GDM1 (cell line): ENCODE data around the gene SLC9A9.
"Not testable (repeated sequence)": the region's sequence is repeated elsewhere in the genome, so short reads cannot be mapped to it uniquely, and the experiment has no call there.

ENCODE experiments used
- DNase-seq: peaks from one replicate; lab custom pipeline; 2025; lab: John Stamatoyannopoulos, UW

SLC9A9 gene

DNA sequence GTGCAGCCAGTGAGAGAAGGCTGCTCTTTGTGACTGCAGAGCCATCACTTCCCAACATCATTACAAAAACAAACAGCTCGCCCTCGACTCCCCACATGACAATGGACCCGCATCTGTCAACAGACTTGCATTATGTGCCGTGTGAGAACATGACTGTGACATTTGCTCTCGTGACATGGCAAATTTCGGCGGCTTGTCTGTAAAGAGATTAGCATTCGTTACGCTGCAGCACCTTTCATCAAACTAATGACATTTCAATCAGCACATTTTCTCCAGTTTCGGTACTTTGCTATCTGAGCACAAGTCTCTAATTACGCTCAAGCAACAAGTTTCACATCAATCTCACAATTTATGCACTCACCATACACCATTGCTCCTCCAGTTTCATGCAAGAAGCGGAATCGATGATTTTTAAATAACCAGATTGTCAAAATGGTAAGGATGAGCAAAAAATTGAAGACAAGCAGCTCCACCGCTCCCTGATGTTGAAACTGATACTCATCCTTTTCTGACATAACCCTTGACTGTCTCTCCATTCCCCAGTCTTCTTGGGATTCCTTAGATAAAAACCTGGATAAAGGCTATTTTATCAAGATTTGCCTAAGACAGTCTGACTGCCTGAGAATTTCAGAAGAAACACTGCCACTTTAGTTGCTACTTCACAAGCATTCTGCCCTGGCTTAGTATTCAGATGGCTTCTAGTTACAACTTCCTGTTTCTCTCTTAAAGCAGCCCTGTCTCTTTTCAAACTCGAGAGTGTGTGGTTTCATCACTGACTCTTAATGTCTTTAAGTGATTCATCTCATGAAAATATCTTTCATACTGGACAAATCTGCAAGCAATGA, at the start of gene SLC9A9:
SLC9A9 (minus strand) TSS at position 682 of the 845 bp plus-strand sequence; CDS start at position 536, 146 bp downstream.
- peak; percentile 18 for DNase-seq

- DNase-seq = no peak
These were observed 49.5 kb upstream of the SLC9A9 start for GRCh38 chr3:143897576-143898295.

DNA sequence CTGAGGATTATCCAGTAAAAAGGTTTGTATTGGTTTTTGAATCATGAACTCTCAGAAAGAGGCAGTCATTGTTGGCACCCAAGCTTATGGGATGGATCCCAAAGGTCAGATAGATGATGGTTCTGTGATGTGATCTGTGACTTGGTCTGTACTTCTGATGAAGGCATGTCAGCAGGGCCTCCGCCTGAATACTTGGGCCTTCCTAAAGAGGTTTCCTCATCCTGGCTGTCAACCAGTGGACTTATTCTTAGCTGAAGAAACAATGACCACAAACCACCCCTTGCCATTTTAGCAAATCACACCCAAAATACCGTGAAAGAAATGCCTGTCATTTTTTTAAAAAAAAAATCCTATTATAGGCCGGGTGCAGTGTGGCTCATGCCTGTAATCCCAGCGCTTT, 48.2 kb upstream of the SLC9A9 start:
- DNase-seq = no peak

GRCh38 chr3:143895805-143896204, 47.5 kb upstream of the SLC9A9 start:
- DNase-seq = no peak

GRCh38 chr3:143888846-143889245, 40.6 kb upstream of the SLC9A9 start:
- no peak for DNase-seq

DNA sequence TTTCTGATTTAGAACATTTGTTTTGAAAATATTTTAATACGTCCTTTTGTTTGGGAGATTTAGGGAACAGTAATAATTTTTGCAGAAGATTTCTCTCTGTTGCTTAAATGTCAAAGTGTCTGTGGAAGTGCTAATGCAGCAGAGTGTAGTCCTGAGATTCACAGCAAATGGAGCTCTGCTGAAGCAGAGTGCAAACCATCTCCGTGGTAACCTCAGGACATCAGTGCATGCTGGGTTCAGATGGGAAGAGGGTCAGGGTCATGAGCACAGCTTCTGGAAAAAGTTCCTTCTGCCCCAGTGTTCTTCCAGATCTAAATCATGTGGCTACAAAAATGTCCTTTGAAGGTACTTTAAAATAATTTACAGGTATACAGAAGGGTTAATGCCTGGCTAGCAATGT, 39.9 kb upstream of the SLC9A9 start:
- no peak for DNase-seq

- no peak for DNase-seq
These were observed 37.6 kb upstream of the SLC9A9 start for GRCh38 chr3:143885780-143886427.

- DNase-seq = no peak
These were observed 36.6 kb upstream of the SLC9A9 start for GRCh38 chr3:143884861-143885260.

GRCh38 chr3:143883151-143883550, 34.9 kb upstream of the SLC9A9 start:
- DNase-seq = no peak

DNA sequence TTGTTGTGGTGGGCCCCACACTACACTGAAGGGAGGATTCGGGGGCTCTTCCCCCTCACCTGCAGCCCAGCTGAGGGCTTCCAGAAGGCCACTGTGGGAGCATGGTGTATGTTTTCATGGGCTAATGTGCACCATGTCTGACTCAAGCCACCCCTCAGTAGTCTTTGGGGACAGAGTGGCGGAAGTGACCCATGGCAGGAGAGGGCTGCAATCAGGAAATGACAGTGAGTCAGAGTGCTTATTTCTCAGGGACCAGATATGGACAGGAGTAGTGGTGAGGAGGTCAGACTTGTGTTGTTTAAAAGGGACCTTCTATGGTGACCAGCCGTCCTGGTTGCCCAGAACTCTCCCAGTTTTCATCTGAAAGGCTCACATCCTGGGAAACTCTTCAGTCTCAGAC, 32.8 kb upstream of the SLC9A9 start:
- DNase-seq = no peak

GRCh38 chr3:143875546-143875945, 27.3 kb upstream of the SLC9A9 start:
- peak; percentile 37 for DNase-seq

DNA sequence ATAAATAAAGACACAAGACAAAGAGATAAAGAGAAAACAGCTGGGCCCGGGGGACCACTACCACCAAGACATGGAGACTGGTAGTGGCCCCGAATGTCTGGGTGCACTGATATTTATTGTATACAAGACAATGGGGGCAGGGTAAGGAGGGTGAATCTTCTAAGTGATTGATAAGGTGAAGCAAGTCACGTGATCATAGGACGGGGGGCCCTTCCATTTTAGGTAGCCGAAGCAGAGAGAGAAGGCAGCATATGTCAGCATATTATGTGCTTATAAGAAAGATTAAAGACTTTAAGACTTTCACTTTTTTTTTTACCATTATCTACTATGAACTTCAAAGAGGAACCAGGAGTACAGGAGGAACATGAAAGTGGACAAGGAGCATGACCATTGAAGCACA, 25.3 kb upstream of the SLC9A9 start:
- not testable (repeated sequence) for DNase-seq

- DNase-seq = no peak
These were observed 17.0 kb upstream of the SLC9A9 start for GRCh38 chr3:143865302-143865701.

DNA sequence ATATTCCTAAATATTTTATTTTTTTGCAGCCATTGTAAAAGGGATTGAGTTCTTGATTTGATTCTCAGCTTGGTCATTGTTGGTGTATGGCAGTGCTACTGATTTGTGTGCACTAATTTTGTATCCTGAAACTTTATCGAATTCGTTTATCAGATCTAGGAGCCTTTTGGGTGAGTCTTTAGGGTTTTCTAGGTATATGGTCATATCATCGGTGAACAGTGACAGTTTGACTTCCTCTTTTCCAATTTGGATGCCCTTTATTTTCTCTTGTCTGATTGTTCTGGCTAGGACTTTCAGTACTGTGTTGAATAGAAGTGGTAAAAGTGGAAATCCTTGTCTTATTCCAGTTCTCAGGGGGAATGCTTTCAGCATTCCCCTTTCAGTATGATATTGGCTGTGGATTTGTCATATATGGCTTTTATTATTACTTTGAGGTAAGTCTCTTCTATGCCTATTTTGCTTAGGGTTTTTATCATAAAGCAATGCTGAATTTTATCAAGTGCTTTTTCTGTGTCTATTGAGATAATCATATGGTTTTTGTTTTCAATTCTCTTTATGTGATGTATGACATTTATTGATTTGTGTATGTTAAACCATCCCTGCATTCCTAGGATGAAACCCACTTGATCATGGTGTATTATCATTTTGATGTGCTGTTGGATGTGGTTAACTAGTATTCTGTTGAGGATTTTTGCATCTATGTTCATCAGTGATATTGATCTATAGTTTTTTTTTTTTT, 11.4 kb upstream of the SLC9A9 start:
- DNase-seq = no peak

DNA sequence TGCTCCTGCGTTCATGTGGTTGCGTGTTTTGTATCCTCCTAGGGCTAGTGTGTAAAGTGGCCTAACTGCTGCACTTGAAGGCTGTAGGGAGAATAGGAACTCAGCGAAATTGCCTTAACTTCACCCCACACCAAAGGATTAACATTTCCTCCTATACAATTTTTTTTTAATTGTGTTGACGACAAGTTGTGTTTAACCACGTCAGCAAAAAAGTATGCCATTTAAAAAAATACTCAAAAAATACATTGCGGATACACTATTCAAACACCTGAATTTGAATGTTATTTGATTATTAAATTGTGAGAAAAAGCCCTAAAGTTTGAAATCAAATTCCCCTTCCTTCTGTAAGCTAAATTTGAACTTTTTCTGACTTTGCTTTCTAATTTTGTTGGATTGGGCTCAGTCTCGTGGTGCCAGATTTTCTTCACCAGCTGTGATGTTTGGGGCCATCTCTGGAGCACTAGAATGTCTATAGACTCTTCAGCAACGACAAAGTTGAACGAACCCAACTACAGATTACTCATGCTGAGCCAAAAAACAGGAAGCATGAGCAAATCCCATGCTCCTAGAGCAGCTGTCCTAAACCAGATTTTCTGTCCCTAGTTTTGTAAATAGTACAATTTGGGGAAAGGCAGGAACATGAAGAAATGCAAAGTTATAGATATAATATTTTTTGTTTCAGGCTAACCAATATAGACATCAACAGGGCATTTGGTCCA, 8.1 kb upstream of the SLC9A9 start:
- no peak for DNase-seq

GRCh38 chr3:143855183-143855582, 6.9 kb upstream of the SLC9A9 start:
- no peak for DNase-seq

- no peak for DNase-seq
These were observed 3.2 kb upstream of the SLC9A9 start for GRCh38 chr3:143851331-143852017.

DNA sequence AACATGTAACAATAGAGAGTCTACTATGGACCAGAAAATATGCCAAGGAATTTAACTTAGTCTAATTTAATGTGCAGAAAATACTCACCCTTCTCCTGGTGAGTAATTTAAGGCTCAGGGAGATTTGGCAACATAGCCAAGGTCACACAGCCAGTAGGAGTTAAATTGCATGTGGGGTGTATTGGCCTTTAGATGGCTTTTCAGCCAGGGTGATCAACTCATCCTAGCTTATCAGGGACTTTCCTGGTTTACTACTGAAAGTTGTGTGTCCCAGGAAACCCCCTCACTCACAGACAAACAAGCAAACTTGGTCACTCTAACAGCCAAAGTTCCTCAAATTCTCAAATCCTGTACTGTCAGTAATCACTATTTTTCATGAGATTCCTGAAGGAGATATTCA, 2.6 kb upstream of the SLC9A9 start:
- DNase-seq = no peak

DNA sequence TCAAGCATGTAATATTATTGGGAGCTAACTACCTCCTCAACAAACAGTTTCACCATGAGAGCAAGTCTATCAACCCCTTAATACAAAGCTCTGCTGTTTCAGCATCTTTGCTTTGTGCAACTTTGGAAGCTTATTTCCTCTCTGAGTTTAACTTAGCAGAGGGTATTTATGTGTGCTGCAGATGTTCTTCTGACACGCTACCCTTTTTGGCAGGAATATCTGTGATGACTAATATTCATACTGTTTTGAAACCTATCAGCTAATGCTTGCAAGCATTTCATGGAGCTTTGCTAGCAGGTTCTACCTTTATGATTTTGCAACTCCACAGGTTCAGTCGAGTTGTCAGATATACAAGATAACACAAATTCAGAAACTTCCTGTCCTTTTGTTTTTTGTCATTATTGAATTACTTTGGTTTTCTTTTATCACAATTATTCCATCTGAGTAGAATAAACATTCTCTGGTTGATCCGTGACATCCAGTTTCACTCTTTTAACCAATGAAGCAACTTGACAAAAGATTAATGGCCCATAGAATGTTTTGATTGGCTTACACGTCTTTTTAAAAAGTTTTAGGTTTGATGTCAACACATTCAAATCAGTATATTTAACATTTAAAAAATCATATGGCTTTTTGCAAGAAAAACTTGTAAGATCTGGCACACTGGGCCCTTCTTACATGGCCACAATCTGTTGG, 1.7 kb upstream of the SLC9A9 start:
- no peak for DNase-seq

DNA sequence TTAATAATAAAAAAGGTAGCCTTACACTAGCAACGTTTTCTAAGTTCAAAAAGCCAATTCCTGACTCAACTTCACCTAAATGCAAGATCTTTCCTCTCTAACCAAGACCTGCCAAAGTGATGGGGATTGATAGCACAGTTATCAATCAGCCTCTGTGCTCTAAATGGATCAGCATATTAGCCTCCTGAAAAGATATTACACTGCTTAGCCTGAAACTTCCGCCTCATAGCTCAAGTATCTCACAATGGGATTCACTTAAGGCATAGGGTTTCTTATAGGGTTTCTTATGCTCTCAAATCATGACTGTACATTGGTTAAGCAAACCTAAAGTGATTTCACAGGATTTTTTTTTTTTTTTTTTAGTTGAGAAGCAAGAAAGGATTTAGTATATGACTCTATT, 436 bp upstream of the SLC9A9 start:
- DNase-seq = no peak
